GM19438 (cell line): ENCODE results near the gene POMT2.
"Not testable (repeated sequence)": the region's sequence is repeated elsewhere in the genome, so short reads cannot be mapped to it uniquely, and the experiment has no call there.

Experiments
- ATAC-seq: cut with Tn5 transposase; IDR thresholded peaks from one replicate; pipeline ENCODE4 v1.9.1; 2021; ENCODE audit warnings: low read depth; ENCODE audit not compliant: unreplicated experiment

POMT2 gene

DNA sequence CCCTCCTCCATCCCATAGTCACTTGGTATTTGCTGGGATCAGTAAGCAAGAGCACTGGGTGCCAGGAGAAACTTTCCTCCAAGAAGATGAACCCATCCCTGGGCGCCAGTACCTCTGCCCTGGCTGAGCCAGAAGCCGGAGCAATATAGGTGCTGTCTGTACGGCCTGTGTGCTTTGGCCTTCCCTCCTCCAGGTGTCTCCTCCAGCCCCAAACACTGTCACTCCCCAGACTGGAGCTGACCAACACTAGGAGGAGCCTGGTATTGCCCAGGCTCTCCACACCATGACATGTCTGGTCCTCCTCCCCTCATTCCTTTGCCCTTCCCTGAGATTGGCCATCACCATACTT, 5.0 kb upstream of the POMT2 start:
- ATAC-seq: no peak

DNA sequence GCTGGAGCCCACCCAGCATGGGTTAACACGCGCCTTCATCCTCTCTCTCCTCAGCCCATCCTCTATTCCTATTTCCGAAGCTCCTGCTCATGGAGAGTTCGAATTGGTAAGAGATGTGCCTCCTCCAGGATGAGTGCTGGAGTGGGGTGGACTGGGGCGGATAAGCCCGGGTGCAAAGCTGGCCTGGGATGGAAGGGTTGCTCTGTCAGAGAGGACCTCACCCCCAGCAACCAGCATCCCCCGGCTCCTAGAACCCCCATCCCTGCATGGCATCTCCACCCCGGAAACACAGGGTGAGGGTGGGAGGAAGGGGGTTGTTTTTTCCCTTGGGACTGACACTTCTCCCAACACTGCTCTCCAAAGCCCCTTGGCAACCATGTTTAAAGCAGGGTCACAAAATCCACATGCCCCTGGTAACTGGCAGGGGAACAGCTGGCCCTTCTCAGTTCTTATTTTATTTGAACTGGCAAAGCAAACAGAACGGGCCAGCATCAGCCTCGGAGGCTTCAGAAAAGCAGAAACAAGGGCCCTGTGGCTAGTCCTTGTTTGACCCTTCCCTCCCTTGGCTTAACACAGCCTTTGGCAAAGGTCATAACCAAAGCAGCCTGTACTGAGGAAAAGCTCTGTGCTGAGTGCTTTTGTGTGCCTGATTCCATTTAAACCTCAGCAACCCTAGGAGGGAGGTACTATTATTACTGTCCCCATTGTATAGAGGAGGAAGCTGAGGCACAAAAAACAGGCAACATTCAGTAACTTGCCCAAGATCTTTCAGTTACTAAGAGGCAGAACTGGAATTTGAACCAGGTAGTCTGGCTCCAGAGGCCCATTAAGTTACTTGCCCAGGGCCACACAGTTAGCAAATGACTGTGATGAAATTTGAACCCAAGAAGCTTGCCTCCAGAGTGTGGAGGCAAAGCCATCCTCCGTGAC, 4.4 kb upstream of the POMT2 start:
- ATAC-seq: no peak

DNA sequence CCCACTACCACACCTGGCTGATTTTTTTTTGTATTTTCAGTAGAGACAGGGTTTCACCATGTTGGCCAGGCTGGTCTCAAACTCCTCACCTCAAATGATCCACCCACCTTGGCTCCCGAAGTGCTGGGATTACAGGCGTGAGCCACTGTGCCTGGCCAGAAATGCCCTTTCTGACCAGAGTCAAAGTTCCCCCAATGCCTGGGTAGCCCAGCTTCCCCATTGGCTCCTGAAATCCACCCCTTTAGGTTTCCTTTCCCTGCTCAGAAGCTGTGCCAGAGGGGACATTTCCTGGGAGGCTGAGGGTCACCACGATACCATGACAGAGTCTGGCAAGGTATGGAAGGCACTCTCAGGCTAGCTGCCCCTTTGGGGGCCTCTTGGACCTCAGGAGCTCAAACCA, 3.6 kb upstream of the POMT2 start:
- no peak for ATAC-seq

DNA sequence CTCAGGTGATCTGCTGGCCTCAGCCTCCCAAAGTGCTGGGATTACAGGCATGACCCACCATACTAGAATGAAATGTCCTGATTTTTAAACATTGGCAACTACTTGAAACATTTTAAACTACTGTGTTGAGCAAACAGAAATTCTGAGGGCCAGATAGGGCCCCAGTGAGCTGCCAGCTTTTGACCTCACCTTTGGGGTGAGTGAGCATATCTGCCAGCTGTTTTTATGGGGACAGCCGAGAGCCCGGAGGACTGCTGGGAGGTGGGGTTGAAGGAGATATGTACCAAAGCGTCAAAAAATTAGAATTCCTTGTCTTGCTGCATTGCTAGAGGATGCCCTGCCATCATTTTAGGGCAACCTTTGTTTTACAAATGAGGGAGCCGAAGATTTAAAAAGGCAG, 2.9 kb upstream of the POMT2 start:
- ATAC-seq: no peak

DNA sequence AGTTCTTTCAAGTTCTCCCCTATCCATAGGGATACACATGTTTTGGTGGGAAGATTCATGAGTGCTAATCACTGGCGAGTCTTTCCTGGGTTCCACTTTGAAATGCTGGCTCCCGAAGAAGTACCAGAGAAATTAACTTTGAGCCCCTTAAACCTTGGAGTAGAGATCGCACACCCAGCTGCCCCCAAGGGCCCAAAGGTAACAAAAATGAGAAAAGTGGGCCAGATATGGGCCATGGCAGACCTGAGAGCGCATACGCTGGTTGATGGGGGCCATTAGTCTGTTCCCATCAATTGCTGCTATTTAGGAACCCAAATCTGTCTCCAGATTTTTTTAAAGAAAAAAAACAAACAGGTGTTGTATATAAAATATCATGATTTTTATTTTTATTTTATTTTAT, 2.3 kb upstream of the POMT2 start:
- ATAC-seq: no peak

DNA sequence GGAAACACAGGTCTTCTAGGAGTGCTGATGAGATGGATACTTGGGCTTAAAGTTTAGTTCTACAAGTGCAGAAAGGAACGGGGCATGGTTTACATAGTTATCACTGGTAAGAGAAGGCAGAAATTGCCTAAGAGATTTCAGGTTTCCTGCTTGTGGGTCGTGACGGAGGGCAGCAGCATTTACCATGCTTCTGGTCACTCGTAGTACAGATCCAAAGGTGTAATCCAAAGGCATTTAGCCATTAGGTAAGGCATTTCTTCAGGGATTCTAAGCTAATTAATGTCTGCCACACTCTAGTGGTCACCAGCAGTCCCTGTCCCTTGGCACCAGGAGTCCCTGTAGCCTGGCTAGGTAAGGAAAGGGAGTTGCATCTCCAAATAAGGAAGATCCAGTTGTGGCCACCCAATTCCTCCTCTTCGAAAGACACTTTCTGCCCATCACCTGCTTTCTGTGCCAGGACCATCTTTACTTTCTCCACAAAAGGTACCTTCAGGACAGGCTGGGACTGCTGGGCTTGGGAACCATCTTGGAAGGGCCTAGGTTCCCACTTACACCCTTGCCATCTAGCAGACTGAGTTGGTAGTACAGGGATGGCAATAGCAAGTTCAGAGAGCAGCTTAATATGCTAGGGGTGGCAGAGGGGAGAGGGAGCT, 1.7 kb upstream of the POMT2 start:
- no peak for ATAC-seq

DNA sequence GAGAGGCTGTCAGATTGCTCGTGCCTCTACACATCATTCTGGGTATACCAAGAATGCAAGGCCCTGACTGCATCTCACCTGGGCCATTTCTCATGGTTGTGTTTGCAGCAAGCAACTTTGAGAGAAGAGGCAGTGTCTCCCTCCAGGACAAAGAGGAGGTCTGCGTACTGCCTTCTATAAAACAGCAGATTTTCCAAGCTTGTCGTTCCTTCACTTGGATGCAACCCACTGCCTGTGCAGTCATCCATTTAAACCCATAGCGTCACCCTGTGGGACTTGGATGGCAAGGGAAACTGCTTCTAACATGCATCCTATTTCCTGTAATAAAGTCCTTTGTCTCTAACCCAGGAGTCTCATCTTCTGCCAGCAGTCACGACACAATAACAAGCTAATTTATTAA, 1.3 kb downstream of the POMT2 start:
- ATAC-seq: no peak

DNA sequence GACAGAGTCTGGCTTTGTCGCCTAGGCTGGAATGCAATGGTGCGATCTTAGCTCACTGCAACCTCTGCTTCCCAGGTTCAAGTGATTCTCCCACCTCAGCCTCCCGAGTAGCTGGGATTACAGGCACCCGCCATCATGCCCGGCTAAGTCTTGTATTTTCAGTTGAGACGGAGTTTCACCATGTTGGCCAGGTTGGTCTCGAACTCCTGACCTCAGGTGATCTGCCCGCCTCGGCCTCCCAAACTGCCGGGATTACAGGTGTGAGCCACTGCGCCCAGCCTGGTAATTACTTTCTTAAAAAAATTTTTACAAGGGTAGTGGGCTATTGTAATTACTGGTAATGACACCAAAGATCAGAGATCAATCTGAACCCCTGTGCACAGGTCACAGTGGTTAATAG, 1.9 kb downstream of the POMT2 start:
- not testable (repeated sequence) for ATAC-seq

DNA sequence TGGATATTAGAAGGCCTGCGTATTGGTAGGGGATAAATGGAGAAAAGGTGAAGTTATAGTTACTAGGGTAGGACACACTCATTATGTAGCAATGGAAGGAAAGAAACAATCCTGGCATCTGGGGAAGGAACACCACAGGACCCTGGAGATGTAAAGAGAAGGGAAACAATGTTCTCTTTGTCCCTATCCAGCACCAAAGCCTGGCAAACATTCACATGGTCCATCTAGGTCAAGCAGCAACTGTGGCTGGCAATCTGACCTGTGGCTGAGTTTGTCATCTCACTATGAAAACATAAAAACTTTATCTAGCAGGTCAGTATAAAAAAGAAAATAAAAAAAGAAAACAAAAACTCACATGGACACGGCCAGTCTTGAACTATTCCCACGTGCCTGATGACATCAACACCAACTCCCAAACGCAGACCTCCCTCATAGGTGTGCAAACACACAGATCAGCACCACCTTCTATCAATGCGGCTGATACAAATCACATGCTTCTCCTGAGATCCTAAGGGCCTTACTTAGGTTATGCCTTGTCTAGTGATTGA, 2.6 kb downstream of the POMT2 start:
- no peak for ATAC-seq

DNA sequence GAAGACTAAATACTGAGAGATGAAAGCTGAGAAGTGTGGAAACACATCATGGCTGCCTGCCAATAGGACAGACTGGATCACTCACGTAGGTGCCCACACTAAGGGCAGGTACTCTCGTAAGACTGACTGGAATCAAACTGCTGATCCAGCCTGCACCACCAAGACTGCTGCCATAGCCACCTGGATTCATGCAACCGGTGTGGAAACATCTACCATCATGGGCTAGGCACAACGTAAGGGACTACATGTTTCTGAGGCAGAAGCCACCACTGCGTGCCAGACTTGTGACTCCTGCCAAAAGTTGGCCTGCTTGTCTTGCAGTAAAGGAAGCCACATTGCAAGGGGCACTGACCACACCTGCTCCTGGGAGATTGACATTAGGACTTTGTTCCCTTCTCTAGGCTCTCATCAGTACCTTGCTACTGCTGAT, 3.8 kb downstream of the POMT2 start:
- no peak for ATAC-seq

DNA sequence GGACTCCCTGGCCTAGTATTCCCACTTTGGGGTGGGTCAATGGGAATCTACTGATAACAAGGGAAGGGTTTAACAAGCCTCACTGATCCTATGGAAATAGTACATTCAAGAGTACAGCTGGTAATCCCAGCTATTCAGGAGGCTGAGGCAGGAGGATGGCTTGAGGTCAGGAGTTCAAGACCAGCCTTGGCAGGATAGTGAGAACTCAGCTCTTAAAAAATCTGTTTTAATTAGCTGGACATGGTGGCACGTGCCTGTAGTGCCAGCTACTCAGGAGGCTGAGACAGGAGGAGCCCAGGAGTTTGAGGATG, 4.5 kb downstream of the POMT2 start:
- no peak for ATAC-seq

DNA sequence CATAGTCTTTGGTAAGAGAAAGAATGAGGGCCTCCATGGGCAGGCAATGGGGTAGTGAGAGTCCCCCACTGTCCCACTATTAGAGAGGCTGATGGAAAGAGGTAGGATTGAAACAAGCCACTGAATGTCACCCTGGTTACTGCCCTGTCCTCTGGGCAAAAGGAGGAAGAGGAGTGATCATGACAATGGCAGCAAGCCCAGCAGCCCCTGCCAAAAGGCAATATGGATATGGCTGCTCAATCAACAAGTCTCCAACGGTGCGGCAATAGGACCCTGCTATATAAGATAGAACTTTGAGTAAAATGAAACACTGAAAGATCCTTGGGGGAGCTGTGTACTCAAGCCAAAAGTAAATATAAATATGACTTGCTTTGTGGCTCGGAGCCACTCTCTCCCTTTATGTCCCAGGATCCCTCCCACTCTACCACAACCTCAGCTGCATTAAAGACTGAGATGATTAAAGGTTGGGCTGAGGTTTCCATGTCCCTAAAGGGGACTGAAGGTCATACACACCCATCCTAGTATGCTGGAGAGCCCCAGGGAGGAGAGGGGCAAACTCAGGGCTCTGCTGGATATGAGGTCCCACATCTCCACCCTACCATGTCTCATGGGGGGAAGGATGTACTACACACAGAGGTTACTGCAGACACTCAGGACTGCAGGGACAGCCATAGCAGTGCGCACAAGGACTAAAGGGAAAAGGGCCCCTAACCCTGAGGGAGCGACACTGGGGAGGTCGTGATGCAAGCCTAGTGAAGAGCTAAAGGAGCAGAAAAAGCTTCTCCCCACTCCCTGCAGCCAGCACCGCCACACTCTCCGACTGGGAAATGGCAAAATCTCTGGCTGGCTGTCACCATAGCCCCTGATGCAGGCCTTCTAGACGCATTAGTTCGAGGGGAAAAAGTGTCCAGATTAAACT, 5.9 kb downstream of the POMT2 start:
- no peak for ATAC-seq

DNA sequence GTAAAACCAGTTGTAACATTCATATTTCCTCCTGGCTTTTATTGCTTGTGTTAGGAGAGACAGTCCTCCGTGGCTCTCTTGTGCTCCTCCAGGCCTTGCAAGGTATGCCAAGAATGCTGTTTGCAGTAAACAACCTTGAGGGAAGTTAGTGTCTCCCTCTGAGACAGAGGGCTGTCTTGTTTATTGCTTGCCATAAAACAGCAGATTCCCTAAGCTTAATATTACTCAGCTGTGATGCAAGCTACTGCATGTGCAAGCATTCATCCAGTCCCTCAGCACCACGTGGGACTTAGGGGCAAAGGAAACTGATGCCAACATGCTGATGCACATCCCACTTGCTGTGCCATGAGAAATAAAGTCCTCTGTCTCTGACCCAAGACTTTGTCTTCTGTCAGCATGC, 6.6 kb downstream of the POMT2 start:
- no peak for ATAC-seq

DNA sequence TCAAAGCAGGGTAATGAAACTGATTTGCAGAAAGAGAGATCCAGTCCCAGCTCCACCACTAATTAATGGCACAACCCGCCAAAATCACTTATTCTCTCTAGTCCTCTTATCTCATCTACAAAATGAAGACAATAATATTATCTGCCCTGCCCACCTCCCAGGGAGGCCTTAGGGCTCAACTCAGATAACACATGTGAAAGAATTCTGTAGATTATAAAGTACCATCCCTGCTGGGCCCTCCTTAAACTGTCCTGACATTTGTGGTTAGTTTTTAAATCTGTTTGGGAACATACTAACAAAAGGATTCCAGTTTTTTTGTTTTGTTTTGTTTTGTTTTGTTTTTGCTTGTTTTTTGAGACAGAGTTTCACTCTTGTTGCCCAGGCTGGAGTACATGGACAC, 7.3 kb downstream of the POMT2 start:
- ATAC-seq: no peak

DNA sequence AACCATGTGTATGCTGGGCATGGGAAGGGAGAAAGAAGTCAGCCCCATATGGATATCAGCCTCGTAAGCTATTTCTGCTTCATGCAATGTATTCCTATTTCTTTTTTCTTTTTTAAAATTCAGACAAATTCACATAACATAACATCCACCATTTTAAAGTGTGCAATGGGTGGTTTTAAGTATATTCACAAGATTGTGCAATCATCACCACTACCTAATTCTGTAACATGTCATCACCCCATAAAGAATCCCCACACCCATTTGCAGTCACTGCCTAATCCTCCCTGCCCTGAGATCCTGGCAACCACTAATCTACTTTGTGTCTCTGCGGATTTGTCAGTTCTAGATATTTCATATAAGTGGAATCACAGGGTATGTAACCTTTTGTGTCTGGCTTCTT, 9.5 kb downstream of the POMT2 start:
- no peak for ATAC-seq

DNA sequence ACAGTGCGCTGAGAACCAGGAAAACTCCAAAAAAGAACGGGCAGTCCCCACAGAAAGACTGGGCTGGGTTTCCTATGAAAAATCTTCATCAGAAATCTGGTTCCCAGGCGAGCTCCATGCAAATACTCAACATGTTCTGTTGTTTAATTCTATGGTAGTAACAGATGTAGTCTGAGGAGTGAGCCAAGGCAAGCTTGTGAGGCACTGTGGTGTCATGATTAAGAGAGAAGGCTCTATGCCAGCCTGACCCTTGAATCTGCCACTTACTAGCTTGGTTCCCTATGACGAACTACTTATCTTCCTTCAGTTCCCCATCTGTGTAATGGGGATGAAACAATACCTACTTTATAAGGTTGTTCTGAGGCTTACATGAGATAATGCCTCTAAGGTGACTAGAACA, 10.7 kb downstream of the POMT2 start:
- no peak for ATAC-seq

DNA sequence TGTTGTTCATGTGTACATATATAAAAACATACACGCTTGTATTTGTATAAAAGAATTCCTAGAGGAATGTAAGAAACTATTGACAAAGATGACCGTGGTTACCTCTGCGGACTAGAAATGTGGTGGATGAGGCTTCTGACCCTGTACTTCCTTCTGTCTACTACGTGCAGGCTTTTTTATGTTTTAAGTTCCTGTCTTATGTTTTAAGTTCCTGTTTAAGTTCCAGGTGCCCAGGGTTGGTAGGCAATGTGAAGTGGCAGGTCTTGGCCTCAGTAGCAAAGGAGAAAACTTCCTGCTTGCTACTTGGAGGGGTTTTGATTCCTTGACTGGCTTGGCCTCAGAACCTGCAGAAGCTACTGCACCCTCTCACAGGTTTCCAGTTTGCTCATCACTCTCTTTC, 11.6 kb downstream of the POMT2 start:
- no peak for ATAC-seq

DNA sequence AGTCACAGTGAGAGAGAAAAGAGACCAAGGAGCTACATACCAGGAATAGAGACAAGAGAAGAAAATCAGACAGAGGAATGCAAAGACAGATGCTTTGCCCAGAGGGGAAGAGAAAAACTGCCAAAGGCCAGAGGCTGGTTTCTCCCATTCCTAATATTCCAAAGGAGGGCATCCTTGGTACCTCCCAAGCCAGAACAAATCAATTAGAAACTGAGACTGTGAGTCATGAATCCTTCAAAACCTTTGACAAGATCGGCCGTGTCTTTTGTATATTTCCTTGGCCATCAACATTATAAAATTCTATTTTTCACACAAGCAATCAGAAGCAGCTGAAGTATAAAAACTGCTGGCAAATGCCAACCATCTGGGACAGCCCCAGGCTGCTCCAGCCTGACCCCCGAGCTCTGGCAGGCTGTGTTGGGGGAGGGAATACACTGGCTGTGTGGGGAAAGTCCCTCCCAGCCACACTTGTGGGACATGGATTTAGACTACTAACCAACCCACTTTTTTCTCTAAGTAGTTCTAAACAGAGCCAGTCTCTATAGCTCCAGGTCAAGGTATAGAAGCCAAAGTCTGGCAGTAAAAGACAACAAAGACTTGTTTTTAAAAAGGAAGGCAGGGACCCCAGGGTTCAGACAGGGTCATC, 13.7 kb downstream of the POMT2 start:
- no peak for ATAC-seq

DNA sequence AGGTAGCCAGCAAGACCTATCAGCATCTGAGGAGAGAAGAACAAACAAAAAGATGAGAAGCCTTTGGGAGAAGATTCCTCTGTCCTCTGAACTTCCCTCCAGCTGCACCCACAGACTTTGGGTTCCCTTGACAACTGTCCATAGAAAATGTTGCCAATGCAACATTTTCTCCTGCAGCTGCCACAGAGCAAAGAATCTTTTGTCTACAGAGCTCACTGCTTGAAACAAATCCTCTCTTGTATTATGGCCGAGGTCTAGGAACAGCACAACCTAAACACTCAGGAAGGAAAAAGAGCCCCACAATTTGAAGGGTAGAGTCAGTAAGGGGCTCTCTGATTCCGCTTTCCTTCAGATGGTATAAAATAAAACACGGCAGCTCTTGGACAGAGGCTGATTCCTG, 14.3 kb downstream of the POMT2 start:
- ATAC-seq: no peak

DNA sequence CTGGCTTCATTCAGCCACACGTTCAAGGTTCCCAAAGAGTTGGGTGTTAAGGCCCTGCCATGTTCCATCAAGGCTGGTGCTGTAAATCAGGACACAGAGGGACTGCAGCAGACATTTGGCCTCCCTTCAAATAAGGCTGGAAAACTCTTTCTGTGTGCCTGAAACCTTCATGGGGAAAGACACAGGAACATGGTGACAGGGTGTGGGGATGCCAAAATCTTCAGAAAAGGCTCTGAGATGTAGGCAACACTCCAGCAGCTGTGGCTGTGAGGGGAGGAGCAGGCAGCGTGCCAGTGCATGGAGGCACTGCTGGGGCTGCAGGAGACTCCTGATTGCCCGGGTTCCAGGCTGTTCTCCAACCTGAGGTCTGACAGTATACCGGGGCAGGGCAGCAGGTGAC, 15.0 kb downstream of the POMT2 start:
- no peak for ATAC-seq
